GM12878 (cell line): ENCODE results near the gene OTOP3. TPM values are rescaled to one million over a fixed set of nuclear protein-coding genes. Genes with fewer than 3 reads are reported as not detected.

Source experiments
- ATAC-seq: fragments of 200-7000 bp; cut with Tn5 transposase; 3 replicates; pipeline ENCODE4 v1.9.1; 2020; ENCODE audit warnings: mild to moderate bottlenecking, moderate library complexity
- BruUV-seq: library from RNA; stranded (reverse); fragments of 400-500 nt; replicated peaks from 2 replicates; lab custom pipeline; 2021; lab: Mats Ljungman, UMichigan
- CTCF ChIA-PET: fragments of 300-600 bp; sonication (Branson Sonifier 250); formaldehyde crosslinking; extraction: SDS; loops from one replicate; lab custom pipeline; 2021; ENCODE audit warnings: inconsistent platforms; lab: Yijun Ruan, JAX
- POLR2A ChIA-PET: fragments of 350-600 bp; formaldehyde crosslinking; extraction: SDS; loops from one replicate; lab custom pipeline; 2021; ENCODE audit warnings: inconsistent platforms; lab: Charles Lee
- RAD21 ChIA-PET: fragments of 300-600 bp; sonication (Branson Sonifier 250); formaldehyde crosslinking; loops from one replicate; lab custom pipeline; 2023; ENCODE audit warnings: antibody characterized with exemption; ENCODE audit not compliant: unreplicated experiment; lab: Charles Lee
- SMC1A ChIA-PET: fragments of 300-600 bp; sonication (Branson Sonifier 250); formaldehyde crosslinking; loops from one replicate; lab custom pipeline; 2023; ENCODE audit not compliant: unreplicated experiment, uncharacterized antibody; lab: Charles Lee
- DNase-seq: peaks from one replicate; pipeline ENCODE4 v3.0.0-alpha.2; 2011; ENCODE audit warnings: low read depth, low spot score
- FAIRE-seq: peaks from 3 replicates; lab custom pipeline; 2011; peaks lifted over from hg19 to GRCh38; lab: Jason Lieb, UNC
- H2AFZ ChIP-seq: 2 replicates; pipeline ENCODE4 v1.6.0; 2011; ENCODE audit warnings: low read depth, low read length, control low read depth; ENCODE audit not compliant: control insufficient read depth
- H3K27ac ChIP-seq: 2 replicates; pipeline ENCODE4 v1.5.1; 2011; ENCODE audit warnings: control low read depth; ENCODE audit not compliant: control insufficient read depth, insufficient read depth
- H3K27me3 ChIP-seq, 2 experiments: replicated peaks in 1 of 2; 2 replicates each; pipeline versions ENCODE4 v1.6.0 to v1.6.1; 2011; ENCODE audit warnings: low read length in 1 of 2; ENCODE audit not compliant: control insufficient read depth in 2 of 2, insufficient read depth in 2 of 2
- H3K36me3 ChIP-seq, 2 experiments: 2 replicates each; pipeline ENCODE4 v1.5.1; 2011; ENCODE audit warnings: low read length in 1 of 2; ENCODE audit not compliant: control insufficient read depth in 2 of 2, insufficient read depth in 2 of 2
- H3K4me1 ChIP-seq: 2 replicates; pipeline ENCODE4 v1.6.1; 2011; ENCODE audit warnings: mild to moderate bottlenecking, low read length, moderate library complexity, mixed read lengths; ENCODE audit not compliant: control insufficient read depth, insufficient read depth
- H3K4me2 ChIP-seq: 2 replicates; pipeline ENCODE4 v1.6.0; 2011; ENCODE audit warnings: control low read depth; ENCODE audit not compliant: control insufficient read depth, insufficient read depth
- H3K4me3 ChIP-seq: fragments of 200-600 bp; sonication (generic); 2 replicates; pipeline ENCODE4 v1.5.1; 2016
- H3K79me2 ChIP-seq: 2 replicates; pipeline ENCODE4 v1.6.0; 2011; ENCODE audit warnings: low read length; ENCODE audit not compliant: control insufficient read depth, insufficient read depth
- H3K9ac ChIP-seq: 2 replicates; pipeline ENCODE4 v1.8.0; 2011; ENCODE audit warnings: low read length, control low read depth, mixed read lengths; ENCODE audit not compliant: control insufficient read depth, insufficient read depth
- H3K9me3 ChIP-seq: replicated peaks from 3 replicates; pipeline ENCODE4 v1.5.1; 2011; ENCODE audit warnings: mild to moderate bottlenecking, low read length; ENCODE audit not compliant: control insufficient read depth, insufficient read depth
- H4K20me1 ChIP-seq: 2 replicates; pipeline ENCODE4 v1.6.0; 2011; ENCODE audit not compliant: control insufficient read depth, insufficient read depth
- CEBPZ ChIP-seq: fragments of 150-350 bp; IDR thresholded peaks from 2 replicates; pipeline ENCODE4 v1.6.1; 2016; ENCODE audit warnings: low read depth, low read length
- CREM ChIP-seq: IDR thresholded peaks from 2 replicates; pipeline ENCODE4 v1.6.1; 2014; ENCODE audit warnings: antibody characterized with exemption, low read depth
- CUX1 ChIP-seq: IDR thresholded peaks from 2 replicates; pipeline ENCODE4 v1.6.1; 2012; ENCODE audit warnings: improper control_type of control experiment, low read depth, low read length; ENCODE audit not compliant: insufficient replicate concordance
- EED ChIP-seq: sonication (generic); IDR thresholded peaks from 2 replicates; pipeline ENCODE4 v1.6.1; 2016; ENCODE audit warnings: antibody characterized with exemption, low read depth
- ESRRA ChIP-seq: IDR thresholded peaks from 2 replicates; pipeline ENCODE4 v1.6.1; 2012; ENCODE audit warnings: mild to moderate bottlenecking, low read length, improper control_type of control experiment
- IKZF1 ChIP-seq: fragments of 450-650 bp; conservative IDR thresholded peaks from 2 replicates; pipeline ENCODE4 v1.6.1; 2017; ENCODE audit warnings: antibody characterized with exemption, mild to moderate bottlenecking
- IKZF2 ChIP-seq, 2 experiments: fragments of 450-650 bp; IDR thresholded peaks; 2 replicates each; pipeline ENCODE4 v1.6.1; 2017; ENCODE audit warnings: mild to moderate bottlenecking in 2 of 2, moderate library complexity in 2 of 2
- MYC ChIP-seq: IDR thresholded peaks from 2 replicates; pipeline ENCODE4 v1.6.1; 2011; ENCODE audit warnings: mild to moderate bottlenecking, low read length, moderate library complexity, inconsistent platforms; ENCODE audit not compliant: insufficient read depth, insufficient replicate concordance, insufficient read length, severe bottlenecking
- NR2C1 ChIP-seq: fragments of 450-650 bp; IDR thresholded peaks from 2 replicates; pipeline ENCODE4 v1.6.1; 2017; ENCODE audit warnings: antibody characterized with exemption, mild to moderate bottlenecking, moderate library complexity
- RUNX3 ChIP-seq: IDR thresholded peaks from 2 replicates; pipeline ENCODE4 v1.6.1; 2012; ENCODE audit warnings: low read length, inconsistent platforms
- SMC3 ChIP-seq: IDR thresholded peaks from 2 replicates; pipeline ENCODE4 v1.6.1; 2011; ENCODE audit warnings: low read length, improper control_type of control experiment, borderline replicate concordance
- SREBF2 ChIP-seq: IDR thresholded peaks from 2 replicates; pipeline ENCODE4 v1.6.1; 2012; ENCODE audit warnings: mild to moderate bottlenecking, low read length
- WRNIP1 ChIP-seq: IDR thresholded peaks from 2 replicates; pipeline ENCODE4 v1.6.1; 2011; ENCODE audit warnings: low read depth, low read length, improper control_type of control experiment, borderline replicate concordance
- ZBTB11 ChIP-seq: fragments of 450-650 bp; formaldehyde crosslinking; IDR thresholded peaks from 2 replicates; pipeline ENCODE4 v1.5.0; 2022; ENCODE audit warnings: mild to moderate bottlenecking, missing genetic modification characterization
- WGBS: methylation state at CpG from one replicate; pipeline ENCODE4 v1.1.6; 2016; ENCODE audit warnings: low lambda C conversion rate; ENCODE audit not compliant: insufficient replicate concordance, insufficient coverage; ENCODE audit errors: missing lambda C conversion rate; 5-methylcytosine and 5-hydroxymethylcytosine counted together
- in situ Hi-C: fragments of 300-500 bp; cut with MboI; formaldehyde crosslinking; loops from 9 replicates; pipeline ENCODE4 v1.14.3; 2018; ENCODE audit warnings: mixed read lengths
- intact Hi-C: fragments of 100-400 bp; cut with micrococcal nuclease; formaldehyde crosslinking; loops from one replicate; pipeline ENCODE4 v1.14.2; 2022; ENCODE audit not compliant: unreplicated experiment
- polyA plus RNA-seq, 11 experiments: library from polyadenylated mRNA; depleted of rRNA in 4 of 11; unstranded in 6 of 11; stranded (reverse) in 5 of 11; fragments of >200 nt; fragmentation: Nextera tagmentation in 4 of 11; fragmentation: Illumina TruSeq in 1 of 11; extraction: Ambion mirVana in 4 of 11; extraction: Trizol in 1 of 11; gene quantifications; 1 replicate in 1 of 11; 2 replicates in 10 of 11; pipeline versions ENCODE4 v1.2.1 to v1.2.3, GENCODE V29; 2011 to 2016; ENCODE audit warnings: inconsistent platforms in 2 of 11, missing spikeins in 2 of 11, low read depth in 1 of 11
- total RNA-seq, 4 experiments: library from RNA; depleted of rRNA in 3 of 4; stranded (reverse); fragments of >200 nt in 3 of 4; fragmentation: Illumina TruSeq in 1 of 4; extraction: Trizol in 1 of 4; gene quantifications; 2 replicates each; pipeline versions ENCODE4 v1.2.1 to v1.2.3, GENCODE V29; 2013 to 2021

OTOP3 gene
- total and polyA plus RNA-seq, 10 of the 15 experiments (the other 5 are each of a cell fraction or from before 2014, with no cell fraction given) = 0.03 to 0.06 TPM; not detected in 8

- BruUV-seq = no TSS peak
- POLR2A ChIA-PET = no interaction called here
- no peak overlapping the region for H2AFZ ChIP-seq
- H3K4me1 ChIP-seq = no peaks in the 10 kb centered on the region
- no peaks in the 10 kb centered on the region for H3K9me3 ChIP-seq
- H4K20me1 ChIP-seq = no peaks in the 10 kb centered on the region
- SMC1A ChIA-PET = no interaction called here
- no peaks in the 10 kb centered on the region for H3K79me2 ChIP-seq
- H3K27ac ChIP-seq = no peak overlapping the region
- FAIRE-seq (no peak), ATAC-seq (no peak), DNase-seq (no peak)
- WGBS = 59% methylated on average over 9 of the region's 9 CpGs
- in situ Hi-C loops = no loop called here
- no peaks in the 10 kb centered on the region for H3K36me3 ChIP-seq
- intact Hi-C loops = no loop called here
- CTCF ChIA-PET = interaction anchor here (1.6 kb wide), 1 partner anchor 58 kb away, joined by 4 read pairs; no protein-coding TSS in a partner anchor
- peaks cover 1 to 3% of the 10 kb centered on the region in 2 experiments; a peak in 2 of 4 replicates for H3K27me3 ChIP-seq
- no peak overlapping the region for H3K9ac ChIP-seq
- no peak overlapping the region for H3K4me2 ChIP-seq
- RAD21 ChIA-PET = no interaction called here
- no peak overlapping the region for H3K4me3 ChIP-seq
- TF ChIP-seq EED = no peak
- TF ChIP-seq CREM = no peak
- no peak for TF ChIP-seq ESRRA
- no peak for TF ChIP-seq CUX1
- TF ChIP-seq IKZF1 = no peak
- no peak for TF ChIP-seq NR2C1
- TF ChIP-seq ZBTB11 = no peak
- TF ChIP-seq RUNX3 = no peak
- TF ChIP-seq IKZF2 (IDR thresholded peaks at IDR 0.05) = no peak
- TF ChIP-seq SREBF2 = no peak
- no peak for TF ChIP-seq MYC
- no peak for TF ChIP-seq CEBPZ
- TF ChIP-seq WRNIP1 = no peak
- no peak for TF ChIP-seq SMC3
Measured at GRCh38 chr17:74903034-74903433, 32.7 kb upstream of the OTOP3 start.
